IPS DF 19.7 (cell line): ENCODE measurements around the gene HNRNPA3.
"Not testable (repeated sequence)": the region's sequence is repeated elsewhere in the genome, so short reads cannot be mapped to it uniquely, and the experiment has no call there.

Experiments
- DNase-seq: peaks from one replicate; pipeline ENCODE4 v3.0.0-alpha.2; 2013; ENCODE audit warnings: low read depth, low spot score

The HNRNPA3 gene

DNA sequence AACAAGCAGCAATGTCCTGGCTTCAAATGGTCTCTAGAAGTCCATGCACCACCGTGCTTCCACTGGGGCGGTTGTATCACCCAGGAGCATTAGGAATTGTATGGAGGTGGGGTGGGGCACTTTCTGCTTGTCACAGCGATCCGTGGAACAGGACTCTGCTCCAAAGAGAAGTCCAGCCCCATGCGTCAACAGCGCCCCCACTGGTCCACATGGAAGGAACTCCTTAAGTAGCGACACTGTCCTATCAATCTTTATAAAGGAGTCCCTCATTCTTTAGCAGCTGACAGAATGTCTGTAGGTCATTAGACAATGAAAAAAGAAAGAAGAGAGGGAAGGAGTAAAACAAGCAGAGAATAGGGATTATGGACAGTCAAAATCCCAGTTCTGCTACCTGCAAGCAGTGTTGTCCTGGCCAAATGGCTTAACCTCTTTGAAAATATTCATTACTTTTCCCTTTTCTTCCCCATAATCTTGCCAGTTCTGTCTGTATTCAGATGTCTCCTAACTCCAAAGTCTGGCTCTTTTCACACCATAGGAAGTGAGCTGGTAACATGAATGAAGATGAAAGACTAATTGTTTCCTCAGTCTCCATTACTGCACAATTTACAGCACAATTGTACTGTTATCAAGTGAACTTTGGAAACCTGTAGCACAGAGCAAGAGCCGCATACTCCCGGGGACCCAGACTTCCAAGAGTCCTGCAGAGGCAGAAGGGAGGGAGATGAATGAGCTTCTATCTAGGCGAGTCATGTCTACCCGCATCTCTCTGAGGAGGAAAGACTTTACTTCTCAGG lies 42.0 kb downstream of the HNRNPA3 start:
- peak; percentile 45 for DNase-seq

DNA sequence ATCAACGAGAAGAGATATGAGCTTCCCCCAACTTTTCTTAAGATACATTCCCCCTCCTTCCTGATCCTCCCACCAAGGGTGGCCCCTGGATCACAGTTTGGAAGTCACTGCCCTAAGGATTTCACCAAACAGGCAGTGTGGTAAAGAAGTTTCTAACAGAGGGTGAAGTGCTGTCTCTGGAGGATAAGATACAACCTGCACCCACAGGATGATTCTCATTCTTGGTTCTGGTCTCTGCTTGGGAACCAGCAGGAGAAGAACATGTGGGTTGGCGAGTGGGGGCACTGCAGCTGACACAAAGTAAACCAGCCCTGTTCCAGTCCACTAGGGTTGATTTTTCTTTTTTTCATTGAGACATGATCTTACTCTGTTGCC lies 42.6 kb downstream of the HNRNPA3 start:
- no peak for DNase-seq

DNA sequence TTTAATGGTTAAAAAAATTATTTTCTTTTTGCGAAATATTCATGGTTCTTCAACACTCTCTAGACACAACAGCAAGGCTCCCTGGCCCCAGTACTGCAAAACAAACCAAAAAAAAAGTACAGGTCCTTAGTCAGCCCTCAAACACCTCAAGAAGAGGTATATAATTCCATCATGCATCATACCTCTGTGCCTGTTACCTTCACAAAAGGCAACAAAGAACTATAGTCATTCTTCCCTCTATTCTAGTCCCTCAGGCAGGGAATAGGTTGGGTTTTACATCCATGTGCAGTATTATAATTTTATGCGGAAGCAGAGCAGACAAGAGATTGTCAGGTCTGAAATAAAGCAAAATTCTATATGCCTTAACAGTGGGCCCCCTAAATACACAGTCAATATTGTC lies 43.4 kb downstream of the HNRNPA3 start:
- no peak for DNase-seq

DNA sequence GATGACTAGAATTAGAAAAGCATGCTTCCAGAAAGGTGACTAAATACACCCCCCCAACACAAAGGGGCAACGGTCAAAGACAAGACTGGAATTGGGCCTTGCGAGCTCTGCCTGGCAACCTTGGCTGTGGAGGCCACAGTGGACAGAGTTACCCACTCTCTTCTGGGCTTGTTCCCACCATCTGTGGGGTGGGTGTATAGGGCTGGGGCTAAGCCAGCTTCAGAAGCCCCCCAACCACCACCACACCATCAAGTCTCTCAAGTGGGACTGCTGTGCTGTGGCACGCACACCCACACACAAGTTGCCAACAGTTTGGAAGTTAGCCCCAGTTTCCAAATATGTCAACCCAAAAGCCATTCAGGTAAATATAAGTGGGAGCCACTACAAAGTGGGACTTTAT lies 44.1 kb downstream of the HNRNPA3 start:
- DNase-seq, result no peak

DNA sequence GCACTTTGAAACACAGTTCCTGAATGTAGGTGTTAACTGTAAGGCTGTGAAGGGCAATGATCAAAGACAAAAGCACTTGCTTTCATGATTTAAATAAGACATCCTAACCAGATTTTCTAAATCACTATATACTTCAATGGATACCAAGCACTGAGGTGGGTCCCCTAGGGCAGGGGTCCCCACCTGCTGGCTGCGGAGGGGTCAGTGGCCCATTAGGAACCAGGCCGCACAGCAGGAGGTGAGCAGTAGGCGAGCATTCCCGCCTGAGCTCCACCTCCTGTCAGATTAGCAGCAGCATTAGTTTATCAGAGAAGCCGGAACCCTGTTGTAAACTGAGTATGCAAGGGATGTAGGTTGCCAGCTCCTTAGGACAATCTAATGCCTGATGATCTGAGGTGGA lies 44.9 kb downstream of the HNRNPA3 start:
- DNase-seq, result no peak

DNA sequence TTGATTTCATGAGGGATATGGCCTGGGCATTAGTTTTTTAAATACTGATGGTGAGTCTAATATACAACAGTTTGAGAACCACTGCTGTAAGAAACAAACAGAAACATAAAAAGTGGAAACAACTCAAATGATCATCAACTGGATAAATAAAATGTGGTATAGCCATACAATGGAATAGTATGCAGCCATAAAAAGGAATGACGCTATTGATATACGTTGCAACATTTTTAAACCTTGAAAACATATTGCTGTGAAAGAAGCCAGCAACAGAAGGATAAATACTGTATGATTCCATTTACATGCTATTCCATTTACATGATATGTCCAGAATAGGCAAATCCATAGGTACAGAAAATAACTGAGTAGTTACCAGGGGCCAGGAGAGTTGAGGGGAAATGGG lies 45.5 kb downstream of the HNRNPA3 start:
- DNase-seq, result no peak

DNA sequence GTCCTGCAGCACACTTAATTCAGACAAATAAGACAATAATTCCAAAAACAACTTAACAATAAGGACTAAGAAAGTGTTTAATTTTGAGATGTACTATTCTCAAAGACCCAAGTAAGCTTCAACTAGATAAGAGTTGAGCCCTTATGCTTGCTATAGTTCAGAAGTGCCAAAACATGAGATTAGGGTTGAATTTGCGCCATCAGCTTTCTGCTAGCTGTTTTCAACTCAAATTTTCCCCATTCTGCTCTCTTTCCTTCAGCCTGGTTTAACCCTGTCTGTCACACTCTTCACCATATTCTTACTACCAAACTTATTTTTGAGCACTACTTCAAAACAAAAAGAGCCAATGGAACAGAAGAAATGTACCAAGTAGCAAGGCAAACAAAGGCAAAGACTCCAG lies 47.8 kb downstream of the HNRNPA3 start:
- no peak for DNase-seq

DNA sequence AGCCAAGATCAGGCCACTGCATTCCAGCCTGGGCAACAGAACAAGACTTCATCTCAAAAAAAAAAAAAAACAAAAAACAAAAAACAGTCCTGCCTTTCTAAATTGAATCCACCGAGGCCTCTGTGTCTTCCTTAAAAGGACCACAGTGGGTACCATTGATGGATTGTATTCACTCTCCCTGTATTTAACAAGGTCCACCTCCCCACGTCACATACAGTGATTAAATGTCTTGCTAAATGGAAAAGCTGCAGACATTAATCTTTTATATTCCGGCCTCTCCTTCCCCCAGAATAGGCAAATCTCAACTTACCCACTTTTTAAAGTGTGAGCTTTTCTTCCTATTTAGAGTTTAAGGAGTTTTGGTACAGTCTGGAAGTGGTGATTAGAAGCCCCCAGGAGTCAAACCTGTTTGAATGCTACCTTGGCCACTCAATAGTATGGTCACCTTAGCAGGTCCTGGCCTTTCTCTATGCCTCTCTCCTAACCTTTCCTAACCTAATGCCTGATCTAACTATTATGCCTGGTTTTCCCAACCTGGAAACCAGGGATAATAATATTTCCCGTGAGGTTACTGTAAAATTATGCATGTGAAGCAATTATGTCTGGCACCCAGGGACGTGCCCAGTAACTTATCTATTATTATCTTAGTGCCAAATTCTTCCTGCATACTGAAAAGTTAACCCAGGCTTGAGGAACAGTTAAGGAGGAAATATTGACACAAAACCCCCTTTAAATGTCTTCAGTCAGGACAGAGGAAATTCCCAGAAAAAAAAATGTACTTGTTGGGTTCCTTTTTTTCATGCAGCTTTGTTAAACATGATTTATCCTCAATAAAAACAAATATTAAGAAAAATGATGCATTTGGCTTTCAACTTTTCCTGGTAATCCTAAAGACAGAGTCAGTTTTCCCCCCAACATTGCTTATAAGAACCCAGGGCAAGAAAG lies 48.8 kb downstream of the HNRNPA3 start:
- no peak for DNase-seq

DNA sequence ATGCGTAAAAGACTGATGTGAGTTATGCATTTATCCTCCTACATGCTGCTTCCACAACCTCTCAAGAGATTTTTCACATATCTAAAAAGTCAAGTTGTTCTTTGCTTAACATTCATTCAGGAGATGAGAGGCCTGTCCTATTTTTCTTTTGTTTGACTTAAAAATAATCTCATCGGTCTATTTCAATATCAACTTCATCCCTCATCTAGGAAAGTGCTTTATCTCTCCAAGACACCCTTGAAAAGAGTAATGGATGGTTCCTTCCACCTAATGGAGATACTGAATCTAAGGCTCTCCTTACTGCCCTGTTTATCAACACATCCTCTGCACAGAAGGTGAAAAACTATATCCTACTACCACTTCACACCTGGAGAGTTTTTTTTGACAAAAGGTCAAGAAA lies 49.5 kb downstream of the HNRNPA3 start:
- DNase-seq, result no peak

DNA sequence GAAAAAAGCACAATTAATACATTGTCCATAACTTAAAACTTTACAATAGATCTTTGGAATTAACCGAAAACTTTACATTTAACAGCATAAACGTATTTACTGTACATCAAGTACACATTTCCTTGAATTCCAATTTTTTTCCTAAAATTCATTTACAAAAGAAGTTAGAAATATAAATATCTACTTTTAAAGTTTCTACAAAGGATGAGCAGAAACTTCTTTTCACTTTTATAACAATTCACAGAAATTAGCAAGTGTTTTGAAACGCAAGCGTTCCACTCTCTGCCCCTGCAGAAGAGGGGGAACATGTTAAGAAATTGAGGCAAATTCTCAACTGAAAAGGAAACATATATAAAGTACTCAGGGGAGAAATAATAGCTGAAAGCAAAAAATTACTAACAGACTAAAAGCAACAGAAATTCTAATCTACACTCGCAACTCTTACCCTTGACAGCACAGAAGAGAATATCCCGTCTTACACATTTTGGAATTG lies 50.4 kb downstream of the HNRNPA3 start:
- no peak for DNase-seq

DNA sequence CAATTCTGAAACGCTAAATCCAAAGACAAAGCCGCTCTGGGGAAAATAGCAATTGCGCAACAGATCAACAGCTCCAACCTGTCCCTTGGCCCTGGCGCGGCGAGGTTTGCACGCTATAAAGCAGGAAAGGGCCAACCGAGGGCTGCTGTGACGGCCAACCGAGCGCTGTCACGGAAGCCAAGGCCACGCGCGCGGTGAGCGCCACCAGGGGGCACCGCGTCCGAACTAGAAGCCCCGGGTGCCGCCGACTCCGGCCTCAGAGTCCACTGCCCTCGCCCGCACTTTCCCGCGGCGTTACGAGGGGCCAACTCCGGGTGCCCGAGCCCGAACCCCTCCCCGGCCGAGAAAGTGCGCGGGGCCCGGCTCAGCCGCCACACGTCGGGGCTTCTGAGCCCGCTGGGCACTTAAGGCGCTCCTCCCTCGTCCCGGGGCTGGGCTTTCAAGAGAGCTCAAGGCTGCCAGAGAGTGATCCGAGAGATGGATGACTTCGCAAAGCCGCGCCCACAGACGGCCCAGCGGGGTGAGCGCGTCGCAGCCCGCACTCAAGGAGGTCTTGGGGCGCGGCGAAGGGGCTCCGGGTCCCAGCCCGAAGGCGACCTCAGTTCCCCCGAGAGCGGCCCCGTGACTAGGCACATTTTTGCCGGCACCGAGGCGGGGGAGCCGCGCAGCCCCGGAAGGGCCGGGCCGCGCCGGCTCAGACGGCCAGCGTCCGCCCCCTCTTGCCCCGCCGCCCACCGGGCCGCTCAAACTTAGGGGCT lies 51.0 kb downstream of the HNRNPA3 start:
- peak; percentile 40 for DNase-seq

DNA sequence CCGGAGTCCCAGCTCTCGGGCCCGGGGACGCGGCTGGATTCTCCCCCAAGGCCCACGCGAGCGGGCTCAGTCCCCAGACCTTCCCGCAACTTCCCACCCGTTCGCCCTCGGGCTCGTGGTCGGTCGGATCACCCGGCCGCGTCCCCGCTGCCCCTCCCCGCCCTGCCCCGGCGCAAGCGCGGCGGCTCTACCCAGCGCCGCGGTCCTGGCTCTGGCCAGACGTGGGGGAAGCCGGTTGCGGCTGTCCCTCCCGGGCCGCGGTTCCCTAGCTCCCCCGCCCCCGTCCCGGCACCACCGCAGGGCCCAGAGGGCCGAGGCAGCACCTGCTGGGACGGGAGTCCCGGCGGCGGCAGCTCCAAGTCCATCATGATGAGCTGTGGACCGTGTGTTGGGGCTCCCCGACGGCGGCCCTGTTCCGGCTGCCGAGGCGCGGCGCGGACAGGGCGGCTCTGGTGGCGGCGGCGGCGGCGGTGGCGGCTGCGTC lies 51.7 kb downstream of the HNRNPA3 start:
- no peak for DNase-seq

DNA sequence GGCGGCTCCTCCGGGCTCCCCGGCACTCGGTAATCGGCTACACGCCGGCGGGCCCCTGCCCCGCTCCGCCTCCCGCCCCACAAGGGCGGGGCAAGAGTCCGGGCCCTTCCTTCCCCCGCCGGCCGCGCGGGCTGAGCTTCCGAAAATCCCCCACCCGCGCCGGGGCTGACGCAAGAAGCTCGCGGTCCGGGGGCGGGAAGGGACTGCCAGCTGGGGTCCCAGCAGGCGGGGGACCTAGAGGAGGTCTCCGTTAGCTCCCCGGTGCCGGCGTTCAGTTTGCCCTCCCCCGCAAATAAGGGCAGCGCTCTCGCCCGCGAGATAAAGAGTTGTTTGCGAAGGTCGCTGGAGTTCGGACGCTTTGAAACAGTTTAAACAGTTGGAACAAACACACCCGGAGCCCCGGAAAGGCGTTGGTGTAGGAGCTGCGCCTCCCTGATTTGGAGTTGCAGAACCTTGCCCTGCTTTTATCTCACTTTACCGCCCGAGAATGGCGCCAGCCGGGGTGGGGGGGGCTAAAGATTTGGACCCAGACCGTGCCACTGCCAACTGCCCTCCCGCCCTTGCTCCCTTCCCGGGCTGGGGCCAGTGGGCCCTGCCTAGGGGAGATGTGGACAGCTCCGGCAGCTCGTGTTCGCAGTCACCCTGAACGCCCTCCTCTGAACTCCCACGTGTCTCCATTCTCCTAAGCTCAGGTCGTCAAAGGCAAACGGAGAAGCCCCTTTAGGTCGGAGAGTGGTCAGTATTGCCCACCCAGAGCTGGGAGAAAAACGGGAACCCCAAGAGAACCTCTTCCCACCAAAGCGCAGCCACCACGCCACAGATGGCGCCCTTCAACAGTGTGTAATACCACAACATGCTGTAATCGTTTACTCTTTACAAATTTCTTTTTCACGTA lies 52.3 kb downstream of the HNRNPA3 start, which contains the start of gene NFE2L2:
NFE2L2 (minus strand) TSS at position 35 of the 895 bp plus-strand sequence. CDS start 151 bp downstream, outside the sequence.
- DNase-seq, result peak; percentile 33

DNA sequence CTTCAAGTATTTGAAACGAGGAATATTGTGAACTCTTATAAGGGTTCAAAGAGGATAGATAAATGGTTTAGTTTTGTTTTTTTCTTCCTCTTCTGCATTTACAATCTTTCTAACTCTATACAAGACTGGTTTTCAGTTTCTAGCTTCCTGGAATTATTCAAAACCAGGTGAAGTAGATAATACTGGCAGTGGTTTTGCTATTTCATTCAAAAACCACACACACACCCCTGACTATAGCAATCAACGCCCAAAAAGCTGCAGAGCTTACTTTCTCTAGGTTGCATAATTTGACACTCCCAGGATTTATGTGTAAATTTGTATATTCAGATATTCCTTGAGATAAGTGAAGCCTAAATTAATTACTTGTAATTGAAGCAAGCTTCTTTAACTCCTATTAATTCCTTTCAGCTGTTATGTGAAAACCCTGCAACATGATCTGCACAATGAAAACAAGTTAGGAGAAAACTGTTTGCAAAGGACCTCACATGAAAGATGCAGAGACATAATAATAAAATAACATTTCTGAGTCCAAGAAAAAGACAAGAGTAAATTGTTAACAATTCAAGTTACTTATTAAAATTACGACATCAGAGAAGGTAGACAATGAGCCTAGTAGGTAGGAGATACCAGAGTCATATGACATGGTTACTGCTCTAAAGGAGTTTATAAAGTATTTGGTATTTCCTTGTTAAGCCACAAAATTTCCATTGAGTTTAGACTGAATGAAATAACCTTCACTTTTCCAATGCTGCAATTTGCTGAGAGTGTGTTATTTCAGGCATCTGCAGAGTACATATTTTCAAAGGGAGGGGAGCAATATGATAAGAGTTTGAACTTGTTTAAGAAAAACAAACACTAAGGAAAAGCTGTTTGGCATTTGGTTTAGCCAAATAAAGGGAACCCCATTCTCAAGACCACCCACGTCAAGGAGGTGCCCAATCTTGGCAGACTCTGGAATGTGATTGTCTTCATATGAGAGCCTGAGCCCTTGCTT lies 53.5 kb downstream of the HNRNPA3 start:
- DNase-seq, result no peak

DNA sequence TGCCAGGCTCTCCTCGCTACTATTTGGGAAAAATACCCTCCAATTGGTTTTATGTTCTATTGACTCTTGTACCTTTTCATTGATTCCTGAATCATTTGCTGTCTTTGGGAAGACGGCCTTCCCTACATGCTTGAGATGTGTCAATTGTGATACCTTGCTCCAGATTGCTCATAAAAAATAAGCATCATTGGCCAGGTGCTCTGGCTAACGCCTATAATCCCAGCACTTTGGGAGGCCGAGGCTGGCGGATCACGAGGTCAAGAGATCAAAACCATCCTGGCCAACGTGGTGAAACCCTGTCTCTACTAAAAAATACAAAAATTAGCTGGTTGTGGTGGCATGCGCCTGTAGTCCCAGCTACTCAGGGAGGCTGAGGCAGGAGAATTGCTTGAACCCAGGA lies 54.4 kb downstream of the HNRNPA3 start:
- DNase-seq, result not testable (repeated sequence)

DNA sequence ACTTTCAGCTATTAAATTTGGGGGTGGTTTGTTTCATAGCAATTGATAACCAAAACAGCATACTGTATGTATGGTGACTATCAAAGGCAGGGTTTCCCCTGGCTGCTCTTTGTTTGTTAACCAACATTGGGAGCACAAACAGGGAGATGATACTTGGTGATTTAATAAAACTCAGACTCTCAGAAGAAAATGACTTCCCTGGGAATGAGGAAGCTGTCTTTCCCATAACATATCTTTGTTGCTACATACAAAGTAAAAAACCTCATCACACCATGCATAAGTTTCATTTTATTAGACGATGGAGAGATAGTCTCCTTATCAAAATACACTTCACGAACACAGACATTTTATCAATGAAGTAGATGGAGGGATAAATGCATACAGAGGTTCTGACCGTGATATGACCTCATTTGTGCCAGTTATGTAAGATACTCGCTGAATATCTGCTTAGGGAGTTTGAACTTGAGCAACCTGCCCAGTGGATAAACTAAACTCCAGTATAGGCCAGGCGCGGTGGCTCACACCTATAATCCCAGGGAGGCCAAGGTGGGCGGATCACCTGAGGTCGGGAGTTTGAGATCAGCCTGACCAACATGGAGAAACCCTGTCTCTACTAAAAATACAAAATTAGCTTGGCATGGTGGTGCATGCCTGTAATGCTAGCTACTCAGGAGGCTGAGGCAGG lies 55.7 kb downstream of the HNRNPA3 start:
- no peak for DNase-seq

DNA sequence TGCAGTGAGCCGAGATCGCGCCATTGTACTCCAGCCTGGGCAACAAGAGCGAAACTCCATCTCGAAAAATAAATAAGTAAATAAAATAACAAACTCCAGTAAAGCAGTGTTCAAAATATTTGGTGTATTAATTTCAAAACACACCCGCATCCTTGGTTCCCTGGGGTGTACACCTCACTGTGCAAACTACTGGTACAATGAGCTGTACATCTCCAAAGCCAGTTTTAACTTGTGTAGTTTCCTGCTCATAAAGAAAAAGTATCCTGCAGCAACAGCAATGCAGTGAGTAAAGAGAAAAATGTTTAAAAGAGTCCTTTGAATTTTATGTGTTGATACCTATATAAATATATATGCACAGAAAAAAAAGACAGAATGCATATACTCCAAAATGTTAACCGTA lies 56.3 kb downstream of the HNRNPA3 start:
- DNase-seq, result no peak

DNA sequence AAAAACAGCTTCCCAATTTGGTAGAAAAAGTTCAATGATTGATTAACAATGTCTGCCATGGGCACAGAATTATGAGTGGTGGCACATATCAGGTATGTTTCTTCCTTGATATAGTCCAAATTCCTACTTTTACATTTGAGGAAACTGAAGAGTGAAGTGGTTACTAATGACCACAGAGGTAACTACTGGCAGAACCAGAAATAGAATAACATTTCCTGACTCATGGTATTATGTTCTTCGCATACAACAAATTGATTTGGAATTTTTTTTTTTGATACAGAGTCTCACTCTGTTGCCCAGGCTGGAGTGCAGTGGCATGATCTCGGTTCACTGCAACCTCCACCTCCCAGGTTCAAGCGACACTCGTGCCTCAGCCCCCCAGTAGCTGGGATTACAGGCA lies 57.9 kb downstream of the HNRNPA3 start:
- DNase-seq, result no peak
